Measurements from ENCODE around the gene RBM19. TPM values are rescaled to one million over a fixed set of nuclear protein-coding genes. Genes with fewer than 3 reads are reported as not detected.
"Not testable (repeated sequence)": the region's sequence is repeated elsewhere in the genome, so short reads cannot be mapped to it uniquely, and the experiment has no call there.

The RBM19 gene
- total and polyA plus RNA-seq, 3 donors from 2014 or later: 28.9 to 55.4 (median 49.5) TPM

GRCh38 chr12:114000861-114001260 lies 34.7 kb upstream of the RBM19 start:
- no peak for DNase-seq
- intact Hi-C loops (cut with DNase I; ENCODE audit: low total_unique reads): no loop called here
- Histone ChIP-seq H3K4me1 (no peaks in the 10 kb centered on the region), H3K27me3 (no peaks in the 10 kb centered on the region), H3K27ac (no peak overlapping the region), H3K9me3 (no peaks in the 10 kb centered on the region), H3K36me3 (ENCODE audit: low read depth, missing control alignments) (no peaks in the 10 kb centered on the region), H3K4me3 (no peak overlapping the region)
- TF ChIP-seq POLR2A (IDR thresholded peaks at IDR 0.05): no peak
- TF ChIP-seq CTCF (IDR thresholded peaks at IDR 0.05): no peak
- 87 to 93% methylated on average over 8 of the region's 8 CpGs for WGBS, 2 donors

GRCh38 chr12:114000261-114000660 lies 34.1 kb upstream of the RBM19 start:
- H3K27ac ChIP-seq: not testable (repeated sequence)

GRCh38 chr12:113997365-113997764 lies 31.2 kb upstream of the RBM19 start:
- intact Hi-C loops (cut with DNase I; ENCODE audit: low total_unique reads): no loop called here
- H3K36me3 ChIP-seq (ENCODE audit: low read depth, missing control alignments): no peaks in the 10 kb centered on the region
- no peaks in the 10 kb centered on the region for H3K4me1 ChIP-seq
- no peak for DNase-seq
- TF ChIP-seq POLR2A (IDR thresholded peaks at IDR 0.05): no peak
- no peak for TF ChIP-seq CTCF (IDR thresholded peaks at IDR 0.05)
- H3K27ac ChIP-seq: no peak overlapping the region
- no peak overlapping the region for H3K4me3 ChIP-seq
- 24 to 31% methylated on average over 3 of the region's 3 CpGs for WGBS, 2 donors
- no peaks in the 10 kb centered on the region for H3K27me3 ChIP-seq
- no peaks in the 10 kb centered on the region for H3K9me3 ChIP-seq

More at GRCh38 chr12:114000261-114000660, 34.1 kb upstream of the RBM19 start:
- 71 to 75% methylated on average over 7 of the region's 7 CpGs for WGBS, 2 donors
- H3K4me1 ChIP-seq; H3K4me3 ChIP-seq; DNase-seq; H3K27me3 ChIP-seq; H3K36me3 ChIP-seq (ENCODE audit: low read depth, missing control alignments); intact Hi-C loops (cut with DNase I; ENCODE audit: low total_unique reads); H3K9me3 ChIP-seq: not testable (repeated sequence)

- H3K27me3 ChIP-seq: no peaks in the 10 kb centered on the region
- no peaks in the 10 kb centered on the region for H3K36me3 ChIP-seq (ENCODE audit: low read depth, missing control alignments)
- intact Hi-C loops (cut with DNase I; ENCODE audit: low total_unique reads): no loop called here
- WGBS, 2 donors: 30 to 34% methylated on average over 7 of the region's 7 CpGs
- no peak for DNase-seq
- no peaks in the 10 kb centered on the region for H3K9me3 ChIP-seq
- H3K4me3 ChIP-seq: no peak overlapping the region
- no peaks in the 10 kb centered on the region for H3K4me1 ChIP-seq
- no peak overlapping the region for H3K27ac ChIP-seq
- TF ChIP-seq CTCF (IDR thresholded peaks at IDR 0.05): no peak
- no peak for TF ChIP-seq POLR2A (IDR thresholded peaks at IDR 0.05)
Measured at GRCh38 chr12:113996026-113996425, 29.9 kb upstream of the RBM19 start.

- H3K9me3 ChIP-seq: no peaks in the 10 kb centered on the region
- intact Hi-C loops (cut with DNase I; ENCODE audit: low total_unique reads): no loop called here
- no peak overlapping the region for H3K4me3 ChIP-seq
- WGBS, 2 donors: 79 to 89% methylated on average over 3 of the region's 3 CpGs
- no peaks in the 10 kb centered on the region for H3K36me3 ChIP-seq (ENCODE audit: low read depth, missing control alignments)
- TF ChIP-seq POLR2A (IDR thresholded peaks at IDR 0.05) (no peak), CTCF (IDR thresholded peaks at IDR 0.05) (no peak)
- H3K27ac ChIP-seq: no peak overlapping the region
- no peaks in the 10 kb centered on the region for H3K4me1 ChIP-seq
- no peak for DNase-seq
- no peaks in the 10 kb centered on the region for H3K27me3 ChIP-seq
Measured at GRCh38 chr12:113994051-113994450, 27.9 kb upstream of the RBM19 start.

GRCh38 chr12:113992751-113993150 lies 26.6 kb upstream of the RBM19 start:
- H3K9me3 ChIP-seq: not testable (repeated sequence)

More at GRCh38 chr12:113992751-113993150, 26.6 kb upstream of the RBM19 start:
- intact Hi-C loops (cut with DNase I; ENCODE audit: low total_unique reads); H3K27ac ChIP-seq; H3K27me3 ChIP-seq; H3K4me1 ChIP-seq; DNase-seq; H3K36me3 ChIP-seq (ENCODE audit: low read depth, missing control alignments); H3K4me3 ChIP-seq: not testable (repeated sequence)
- WGBS, 2 donors: 75 to 77% methylated on average over 4 of the region's 4 CpGs
